GM21367 (cell line): ENCODE data around the gene SLC28A3.
"Not testable (repeated sequence)": the region's sequence is repeated elsewhere in the genome, so short reads cannot be mapped to it uniquely, and the experiment has no call there.

Source experiments
- ATAC-seq: cut with Tn5 transposase; IDR thresholded peaks from one replicate; pipeline ENCODE4 v1.9.1; 2021; ENCODE audit not compliant: unreplicated experiment

SLC28A3 gene, protein sequence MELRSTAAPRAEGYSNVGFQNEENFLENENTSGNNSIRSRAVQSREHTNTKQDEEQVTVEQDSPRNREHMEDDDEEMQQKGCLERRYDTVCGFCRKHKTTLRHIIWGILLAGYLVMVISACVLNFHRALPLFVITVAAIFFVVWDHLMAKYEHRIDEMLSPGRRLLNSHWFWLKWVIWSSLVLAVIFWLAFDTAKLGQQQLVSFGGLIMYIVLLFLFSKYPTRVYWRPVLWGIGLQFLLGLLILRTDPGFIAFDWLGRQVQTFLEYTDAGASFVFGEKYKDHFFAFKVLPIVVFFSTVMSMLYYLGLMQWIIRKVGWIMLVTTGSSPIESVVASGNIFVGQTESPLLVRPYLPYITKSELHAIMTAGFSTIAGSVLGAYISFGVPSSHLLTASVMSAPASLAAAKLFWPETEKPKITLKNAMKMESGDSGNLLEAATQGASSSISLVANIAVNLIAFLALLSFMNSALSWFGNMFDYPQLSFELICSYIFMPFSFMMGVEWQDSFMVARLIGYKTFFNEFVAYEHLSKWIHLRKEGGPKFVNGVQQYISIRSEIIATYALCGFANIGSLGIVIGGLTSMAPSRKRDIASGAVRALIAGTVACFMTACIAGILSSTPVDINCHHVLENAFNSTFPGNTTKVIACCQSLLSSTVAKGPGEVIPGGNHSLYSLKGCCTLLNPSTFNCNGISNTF

DNA sequence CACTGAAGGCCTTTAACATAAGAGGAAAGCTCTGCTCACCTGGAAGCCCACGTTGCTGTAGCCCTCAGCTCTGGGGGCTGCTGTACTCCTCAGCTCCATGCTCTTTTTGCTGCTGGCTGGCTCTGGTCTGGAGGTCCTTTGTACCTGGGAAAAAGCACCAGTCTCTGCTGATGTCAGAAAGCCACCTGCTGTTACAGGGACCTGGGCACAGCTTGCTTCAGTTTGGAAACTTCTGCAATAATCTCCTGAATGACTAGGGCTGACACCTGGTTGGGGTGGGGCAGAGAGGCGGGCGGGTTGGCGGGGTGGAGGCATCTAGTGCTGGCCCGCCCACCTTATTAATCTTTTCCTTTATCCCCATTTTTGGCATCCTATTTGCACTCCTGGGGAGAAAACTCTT is at the start of gene SLC28A3:
SLC28A3 (minus strand) TSS at position 224 of the 400 bp plus-strand sequence; CDS start at position 99, 125 bp downstream.
- no peak for ATAC-seq

DNA sequence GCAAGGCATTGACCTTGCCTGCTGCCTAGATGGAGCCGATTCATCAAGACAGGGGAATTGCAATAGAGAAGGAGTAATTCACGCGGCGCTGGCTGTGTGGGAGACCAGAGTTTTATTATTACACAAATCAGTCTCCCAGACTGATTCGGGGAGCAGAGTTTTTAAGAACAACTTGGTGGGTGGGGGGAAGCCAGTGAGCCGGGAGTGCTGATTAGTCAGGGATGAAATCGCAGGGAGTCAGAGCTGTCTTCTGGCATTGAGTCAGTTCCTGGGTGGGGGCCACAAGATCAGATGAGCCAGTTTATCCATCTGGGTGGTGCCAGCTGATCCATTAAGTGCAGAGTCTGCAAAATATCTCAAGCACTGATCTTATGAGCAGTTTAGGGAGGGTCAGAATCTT is 49.7 kb upstream of the SLC28A3 start:
- ATAC-seq = not testable (repeated sequence)

DNA sequence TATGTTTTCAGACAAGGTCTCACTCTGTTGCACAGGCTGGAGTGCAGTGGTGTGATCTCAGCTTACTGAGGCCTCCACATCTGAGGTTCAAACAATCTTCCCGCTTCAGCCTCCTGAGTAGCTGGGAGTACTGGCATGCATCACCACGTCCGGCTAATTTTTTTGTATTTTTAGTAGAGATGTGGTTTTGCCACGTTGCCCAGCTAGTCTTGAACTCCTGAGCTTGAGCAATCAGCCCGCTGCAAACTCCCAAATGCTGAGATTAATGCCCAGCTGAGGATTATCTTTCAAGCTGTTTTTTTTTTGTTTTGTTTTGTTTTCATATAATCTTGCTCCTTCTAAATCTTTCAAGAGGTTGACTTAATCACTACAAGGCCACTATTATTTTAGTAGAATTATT is 47.3 kb upstream of the SLC28A3 start:
- no peak for ATAC-seq

DNA sequence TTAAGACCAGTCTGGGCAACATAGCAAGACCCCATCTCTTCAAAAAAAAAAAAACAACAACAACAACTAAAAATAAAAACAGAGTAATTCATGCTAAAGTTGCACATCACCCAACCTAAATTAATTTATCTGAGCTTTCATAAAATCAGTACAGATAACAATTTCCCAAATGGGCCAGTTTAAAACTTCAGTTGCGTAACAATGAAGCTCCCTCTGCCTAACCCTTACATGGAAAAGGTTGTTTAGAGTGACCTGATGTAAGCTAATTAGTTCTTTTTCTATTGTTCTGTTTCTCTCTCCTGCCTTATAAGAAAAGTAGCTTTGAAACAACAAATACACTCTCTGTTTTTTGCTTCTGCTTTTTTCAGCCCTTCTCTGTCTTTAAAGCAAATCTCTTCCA is 46.2 kb upstream of the SLC28A3 start:
- ATAC-seq = no peak

DNA sequence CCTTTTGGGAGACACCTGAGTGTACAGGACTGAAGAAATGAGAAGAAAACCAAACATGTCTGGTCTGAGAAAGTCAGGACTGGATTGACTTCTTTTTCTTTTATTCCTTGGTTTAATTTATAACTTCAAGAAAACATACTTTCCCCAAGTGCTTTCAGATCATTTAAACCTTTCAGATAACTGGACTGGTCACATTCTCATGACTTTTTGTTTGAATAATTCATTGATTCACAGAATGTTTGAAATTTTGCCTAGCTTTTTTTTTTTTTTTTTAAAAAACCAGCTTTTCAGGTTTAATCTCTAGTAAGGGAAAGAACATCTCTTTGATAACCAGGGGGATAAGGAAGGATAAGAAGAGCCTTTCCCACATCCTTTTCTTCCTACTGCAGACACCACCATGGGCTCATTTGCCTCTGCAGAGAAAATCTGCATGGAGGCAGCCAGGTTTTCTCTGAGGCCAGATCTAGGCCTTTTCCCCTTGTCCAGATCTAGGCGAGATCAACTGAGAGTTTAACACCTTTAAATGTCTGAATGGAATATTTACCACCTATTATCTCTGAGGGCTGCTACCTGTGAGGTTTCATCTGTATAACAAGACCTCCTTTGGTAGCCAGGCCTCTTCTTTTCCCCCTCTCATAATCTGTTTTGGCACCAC is 45.0 kb upstream of the SLC28A3 start:
- no peak for ATAC-seq

DNA sequence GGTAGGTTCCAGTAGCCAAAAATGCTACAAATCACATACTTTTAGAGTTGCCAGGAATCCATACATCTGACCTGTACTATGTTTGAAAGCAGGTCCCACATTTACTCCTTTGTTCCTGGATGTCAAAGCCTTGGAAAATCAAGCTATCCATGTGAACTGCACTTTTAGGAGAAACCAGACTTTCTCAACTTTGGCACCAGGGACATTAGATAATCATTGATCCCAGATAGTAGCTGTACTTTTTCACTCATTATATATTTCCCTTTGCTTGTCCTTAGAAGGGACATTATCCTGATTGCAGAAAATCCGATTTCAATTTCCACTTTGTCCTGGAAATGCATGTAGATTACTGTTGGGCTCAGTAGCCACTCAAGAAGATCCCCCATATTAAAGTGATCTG is 44.1 kb upstream of the SLC28A3 start:
- no peak for ATAC-seq

DNA sequence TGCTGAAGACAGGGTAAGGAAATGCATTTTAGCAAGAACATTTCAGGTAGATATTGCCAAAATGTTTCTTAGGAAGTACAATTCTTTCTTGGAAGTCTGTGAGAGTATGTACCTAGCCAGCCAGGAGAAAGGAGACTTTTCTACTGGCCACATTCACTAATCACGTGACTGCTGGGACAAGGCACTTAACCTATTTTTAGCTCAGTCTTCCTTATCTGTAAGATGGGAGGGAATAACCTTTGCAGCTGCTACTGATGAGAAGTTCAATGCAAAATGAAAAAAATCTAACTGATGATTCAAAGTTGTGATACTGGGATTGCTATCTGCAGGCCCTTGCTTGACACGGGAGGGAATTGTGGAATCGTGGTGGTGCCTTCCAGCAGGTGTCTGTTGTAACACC is 42.6 kb upstream of the SLC28A3 start:
- ATAC-seq = no peak

DNA sequence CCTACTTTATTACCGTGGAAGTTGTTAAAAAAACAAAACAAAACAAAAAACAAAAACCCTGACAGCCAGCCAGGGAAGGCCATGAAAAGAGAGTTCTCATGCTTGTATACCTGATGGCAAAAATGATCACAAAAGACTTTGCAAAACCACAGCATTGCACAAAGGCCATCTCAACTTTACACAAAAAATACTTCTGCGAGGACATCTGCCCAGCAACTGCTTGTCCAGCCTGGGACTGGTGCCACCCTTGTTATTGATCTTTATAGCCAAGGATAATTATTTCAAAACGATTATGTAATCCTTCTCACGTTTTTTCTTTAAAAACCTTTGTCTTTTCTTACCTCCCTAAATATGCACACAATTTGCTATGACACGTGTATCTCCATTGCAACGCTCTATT is 42.2 kb upstream of the SLC28A3 start:
- ATAC-seq = no peak

DNA sequence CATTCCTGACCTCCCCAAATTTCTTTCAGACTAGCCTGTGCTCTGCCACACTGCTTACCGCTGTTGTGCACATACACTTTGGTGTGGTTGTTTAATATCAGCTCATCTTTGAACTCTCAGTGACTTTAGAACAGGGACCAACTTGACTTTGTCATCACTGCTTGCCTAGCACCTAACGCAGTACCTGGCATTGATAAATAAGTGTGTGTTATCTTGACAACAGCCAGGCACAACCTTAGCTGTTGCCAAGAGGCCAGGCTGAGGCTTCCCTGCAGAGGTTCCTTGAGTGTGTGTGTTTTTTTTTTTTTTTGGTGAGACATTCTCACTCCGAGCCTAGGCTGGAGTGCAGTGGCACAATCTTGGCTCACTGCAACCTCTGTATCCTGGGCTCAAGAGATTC is 41.0 kb upstream of the SLC28A3 start:
- ATAC-seq = no peak

DNA sequence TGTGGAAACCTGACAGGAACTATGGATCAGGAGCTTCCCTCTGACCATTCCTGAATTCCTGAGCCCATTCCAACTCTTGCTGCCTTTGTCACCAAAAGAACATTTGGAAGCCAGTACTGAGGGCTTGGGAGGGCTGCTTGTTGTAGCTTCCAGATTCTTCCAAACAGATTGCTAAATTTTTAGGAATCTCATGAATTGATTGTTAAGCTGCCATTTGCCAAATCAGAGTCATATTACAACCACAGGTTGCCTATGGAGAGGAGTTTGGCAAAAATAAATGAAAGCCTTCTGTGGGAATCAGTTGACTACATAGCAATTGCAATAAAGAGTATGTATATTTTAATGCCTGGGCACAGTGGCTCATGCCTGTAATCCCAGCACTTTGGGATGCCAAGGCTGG is 39.2 kb upstream of the SLC28A3 start:
- no peak for ATAC-seq

DNA sequence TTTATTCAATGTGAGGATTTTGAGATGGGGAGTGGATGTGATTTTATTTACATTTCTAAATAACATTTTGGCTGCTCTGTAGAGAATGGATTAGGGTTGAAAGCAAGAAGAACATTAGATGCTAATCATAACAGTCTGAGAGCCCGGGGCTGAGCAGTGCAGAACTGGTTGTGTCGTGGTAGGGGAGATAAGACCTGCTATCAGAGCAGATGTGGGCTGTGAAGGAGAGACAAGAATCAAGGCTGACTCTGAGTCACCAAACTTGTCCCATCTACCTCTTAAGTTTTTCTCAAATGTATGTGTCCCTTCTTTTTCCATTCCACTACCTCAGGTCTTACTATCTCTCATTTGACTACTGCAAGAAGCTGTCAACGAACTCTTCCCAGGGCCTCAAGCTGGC is 35.4 kb upstream of the SLC28A3 start:
- ATAC-seq = no peak

DNA sequence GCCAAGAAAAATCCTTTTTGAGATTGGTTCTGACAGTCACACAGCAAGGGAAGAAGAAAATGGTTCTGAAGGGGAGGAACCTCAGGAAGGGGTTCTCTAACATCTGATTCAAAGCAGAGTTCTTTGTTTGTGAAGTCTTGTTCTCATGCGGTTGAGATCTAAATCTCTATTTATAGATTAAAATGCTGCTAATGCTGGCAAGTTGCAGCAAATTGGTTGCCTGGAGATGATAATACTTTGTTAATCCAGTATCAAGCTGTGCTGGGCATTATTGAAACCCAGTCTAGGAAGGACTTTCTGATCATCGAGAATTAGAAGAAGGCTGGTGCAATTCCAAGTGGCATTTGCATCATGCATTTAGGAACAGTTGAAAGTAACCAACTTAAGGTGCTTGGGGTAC is 34.0 kb upstream of the SLC28A3 start:
- ATAC-seq = no peak

DNA sequence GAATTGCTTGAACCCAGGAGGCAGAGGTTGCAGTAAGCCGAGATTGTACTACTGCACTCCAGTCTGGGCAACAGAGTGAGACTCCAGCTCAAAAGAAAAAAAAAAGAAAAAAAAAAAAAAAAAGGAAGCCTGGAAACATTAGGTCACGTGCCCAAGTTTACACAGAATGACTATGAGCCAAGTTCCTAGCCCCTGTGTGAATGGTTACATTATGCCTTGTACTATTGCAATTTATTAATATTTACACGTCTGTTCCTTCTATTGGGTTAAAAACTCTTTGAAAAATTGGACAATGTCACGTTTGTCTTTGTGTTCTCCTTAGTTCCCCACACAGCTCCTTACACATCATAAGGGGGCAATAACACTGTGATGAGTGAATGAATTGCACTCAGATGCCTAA is 33.5 kb upstream of the SLC28A3 start:
- ATAC-seq = no peak

DNA sequence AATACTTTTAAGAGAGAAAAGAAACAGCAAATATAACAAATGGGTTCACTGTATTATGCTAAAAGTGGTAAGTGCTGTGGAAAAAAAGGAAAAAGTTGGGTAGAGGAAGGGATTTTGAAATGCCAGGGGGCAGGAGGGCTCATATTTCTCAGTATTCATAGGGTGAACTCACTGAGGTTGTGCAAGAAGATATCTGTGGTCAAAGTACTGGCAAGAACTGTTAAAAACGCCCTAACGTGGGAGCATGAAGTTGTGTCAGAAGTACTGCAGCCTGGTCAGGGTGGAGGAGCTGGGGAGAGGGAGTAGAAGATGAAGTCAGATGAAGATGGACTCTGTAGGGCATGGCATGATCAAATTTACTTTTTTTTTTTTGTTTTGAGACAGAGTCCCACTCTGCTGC is 31.2 kb upstream of the SLC28A3 start:
- no peak for ATAC-seq

DNA sequence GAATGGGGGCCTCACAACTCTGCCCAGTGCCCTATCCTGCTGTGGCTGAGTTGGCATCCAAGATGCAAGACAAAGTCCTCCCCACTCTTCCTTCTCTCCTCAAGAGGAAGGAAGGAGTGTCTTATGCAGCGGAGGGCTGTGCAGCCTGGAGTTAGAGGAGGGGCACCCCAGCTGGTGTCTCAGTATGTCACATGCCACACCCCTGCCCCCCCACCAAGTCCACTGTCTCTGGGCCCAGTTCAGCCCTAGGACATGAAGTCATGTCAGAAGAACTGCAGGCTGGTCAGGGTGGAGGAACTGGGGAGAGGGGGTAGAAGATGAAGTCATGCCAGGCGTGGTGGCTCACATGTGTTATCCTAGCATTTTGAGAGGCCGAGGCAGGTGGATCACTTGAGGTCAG is 28.0 kb upstream of the SLC28A3 start:
- ATAC-seq = no peak

DNA sequence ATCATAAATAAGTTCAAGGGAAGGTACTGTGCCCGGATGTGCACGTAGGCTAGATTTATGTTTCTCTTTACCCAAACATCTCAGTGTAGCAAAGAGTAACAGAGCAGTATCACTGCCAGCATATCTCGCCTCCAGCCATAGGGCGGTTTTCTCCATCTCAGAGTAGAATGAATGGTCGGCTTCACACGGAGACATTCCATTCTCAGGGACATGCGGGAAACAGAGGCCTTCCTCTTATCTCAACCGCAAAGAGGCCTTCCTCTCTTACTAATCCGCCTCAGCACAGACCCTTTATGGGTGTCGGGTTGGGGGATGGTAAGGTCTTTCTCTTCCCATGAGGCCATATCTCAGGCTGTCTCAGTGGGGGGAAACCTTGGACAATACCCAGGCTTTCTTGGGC is 27.2 kb upstream of the SLC28A3 start:
- not testable (repeated sequence) for ATAC-seq

DNA sequence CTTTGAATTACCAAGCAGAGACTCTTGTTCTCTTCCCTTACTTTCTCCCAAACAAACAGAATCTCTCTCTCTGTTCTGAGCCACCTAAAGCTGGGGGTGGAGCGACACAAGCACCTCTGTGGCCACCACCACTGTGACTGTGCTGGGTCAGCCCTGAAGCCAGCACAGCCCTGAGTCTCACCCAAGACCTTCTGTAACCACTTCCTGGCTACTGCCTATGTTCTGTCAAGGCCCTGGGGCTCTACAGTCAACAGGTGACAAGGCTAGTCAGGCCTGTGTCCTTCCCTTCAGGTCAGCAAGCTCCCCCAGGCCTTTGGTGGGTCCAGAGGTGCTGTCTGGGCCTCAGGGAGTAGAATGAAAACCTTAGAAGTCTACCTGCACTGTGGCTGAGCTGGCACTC is 26.1 kb upstream of the SLC28A3 start:
- no peak for ATAC-seq

DNA sequence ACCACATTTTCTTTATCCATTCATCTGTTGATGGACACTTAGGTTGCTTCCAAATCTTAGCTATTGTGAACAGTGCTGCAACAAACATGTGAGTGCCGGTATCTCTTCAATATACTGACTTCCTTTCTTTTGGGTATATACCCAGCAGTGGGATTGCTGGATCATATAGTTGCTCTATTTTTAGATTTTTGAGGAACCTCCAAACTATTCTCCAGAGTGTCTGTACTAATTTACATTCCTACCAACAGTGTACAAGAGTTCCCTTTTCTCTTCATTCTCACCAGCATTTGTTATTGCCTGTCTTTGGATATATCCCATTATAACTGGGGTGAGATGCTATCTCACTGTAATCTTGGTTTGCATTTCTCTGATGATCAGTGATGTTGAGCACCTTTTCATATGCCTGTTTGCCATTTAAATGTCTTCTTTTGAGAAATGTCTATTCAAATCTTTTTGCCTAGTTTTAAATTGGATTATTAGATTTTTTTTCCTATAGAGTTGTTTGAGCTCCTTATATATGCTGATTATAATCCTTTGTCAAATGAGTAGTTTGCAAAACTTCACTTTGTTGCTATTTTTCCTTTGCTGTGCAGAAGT is 24.4 kb upstream of the SLC28A3 start:
- not testable (repeated sequence) for ATAC-seq

DNA sequence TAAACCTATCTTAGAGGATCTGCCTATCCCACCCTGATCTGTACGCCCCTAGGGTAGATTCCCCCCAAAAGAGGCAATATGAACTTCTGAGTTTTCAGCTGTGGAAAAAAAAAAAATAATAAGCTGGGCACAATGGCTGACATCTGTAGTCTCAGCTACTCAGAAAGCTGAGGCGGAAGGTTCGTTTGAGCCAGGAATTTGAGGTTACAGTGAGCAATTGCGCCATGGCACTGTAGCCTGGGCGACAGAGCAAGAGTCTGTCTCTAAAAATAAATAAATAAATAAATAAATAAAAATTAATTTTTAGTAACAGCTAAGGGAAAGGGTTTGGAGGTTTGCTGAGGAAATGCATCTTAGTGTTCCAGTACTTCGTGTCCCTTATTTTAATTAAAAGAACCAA is 21.1 kb upstream of the SLC28A3 start:
- no peak for ATAC-seq

DNA sequence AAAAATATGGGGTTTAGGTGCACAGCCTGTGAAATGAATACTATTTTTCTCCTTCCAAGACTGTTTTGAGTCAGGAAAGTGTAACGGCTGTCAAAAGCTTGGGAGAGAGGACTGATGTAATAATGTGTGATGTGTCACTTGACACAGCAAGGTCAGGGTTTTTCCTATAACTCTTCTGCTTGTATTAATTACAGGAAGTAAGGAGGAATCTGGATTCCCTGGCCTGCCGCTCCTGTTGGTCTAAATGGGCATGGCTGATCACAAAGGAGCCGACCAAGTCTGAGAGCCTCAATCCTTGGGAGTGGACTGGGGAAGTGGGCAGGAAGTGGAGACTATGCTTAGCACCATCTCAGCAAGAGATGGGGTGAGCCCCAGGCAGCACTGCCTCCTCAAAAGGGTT is 16.7 kb upstream of the SLC28A3 start:
- ATAC-seq = no peak

DNA sequence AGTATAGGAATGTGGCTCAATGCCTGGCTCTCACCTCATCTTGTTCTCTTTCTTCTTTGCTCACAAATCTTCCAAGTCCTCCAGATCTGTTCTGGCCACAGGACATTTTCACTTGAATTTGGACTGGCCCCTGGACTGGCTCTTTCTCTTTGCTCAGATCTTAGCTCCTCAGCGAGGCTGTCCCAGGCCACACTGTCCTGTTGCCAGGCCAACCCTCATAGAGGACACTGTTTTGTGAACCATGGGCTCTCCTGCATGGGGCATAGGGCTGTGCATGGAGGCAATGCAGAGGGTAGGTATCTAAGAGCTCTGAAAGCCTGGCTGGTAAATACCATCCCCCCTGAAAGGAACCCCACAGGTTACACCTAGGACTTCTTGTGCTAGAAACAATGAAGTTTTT is 13.5 kb upstream of the SLC28A3 start:
- ATAC-seq = no peak

DNA sequence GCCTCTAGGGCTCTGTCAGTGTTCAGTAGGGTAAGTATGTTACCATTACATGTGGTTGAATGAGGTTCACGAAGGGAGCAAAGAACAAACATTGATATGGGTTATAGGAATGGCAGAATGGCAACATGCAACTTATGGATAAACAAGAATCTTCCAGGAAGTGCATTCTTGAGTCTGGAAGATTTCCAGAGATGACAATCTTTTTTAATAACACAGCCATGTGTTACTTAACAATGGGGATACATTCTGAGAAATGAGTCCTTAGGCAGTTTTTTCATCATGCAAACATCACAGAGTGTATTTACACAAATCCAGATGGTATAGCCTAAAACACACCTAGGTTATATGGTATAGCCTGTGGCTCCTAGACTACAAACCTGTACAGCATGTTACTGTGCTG is 9.1 kb upstream of the SLC28A3 start:
- no peak for ATAC-seq
